Measurements from ENCODE around the gene EBF3. TPM values are rescaled to one million over a fixed set of nuclear protein-coding genes. Genes with fewer than 3 reads are reported as not detected.

The EBF3 gene, protein sequence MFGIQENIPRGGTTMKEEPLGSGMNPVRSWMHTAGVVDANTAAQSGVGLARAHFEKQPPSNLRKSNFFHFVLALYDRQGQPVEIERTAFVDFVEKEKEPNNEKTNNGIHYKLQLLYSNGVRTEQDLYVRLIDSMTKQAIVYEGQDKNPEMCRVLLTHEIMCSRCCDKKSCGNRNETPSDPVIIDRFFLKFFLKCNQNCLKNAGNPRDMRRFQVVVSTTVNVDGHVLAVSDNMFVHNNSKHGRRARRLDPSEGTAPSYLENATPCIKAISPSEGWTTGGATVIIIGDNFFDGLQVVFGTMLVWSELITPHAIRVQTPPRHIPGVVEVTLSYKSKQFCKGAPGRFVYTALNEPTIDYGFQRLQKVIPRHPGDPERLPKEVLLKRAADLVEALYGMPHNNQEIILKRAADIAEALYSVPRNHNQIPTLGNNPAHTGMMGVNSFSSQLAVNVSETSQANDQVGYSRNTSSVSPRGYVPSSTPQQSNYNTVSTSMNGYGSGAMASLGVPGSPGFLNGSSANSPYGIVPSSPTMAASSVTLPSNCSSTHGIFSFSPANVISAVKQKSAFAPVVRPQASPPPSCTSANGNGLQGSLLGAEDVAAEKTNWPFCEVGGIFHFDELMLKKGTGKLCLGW
- 10 to 100 TPM; 14.3 to 83.1 TPM for total RNA-seq
- polyA plus RNA-seq (ENCODE audit: insufficient read length in 2 of 2), result 100 to 1,000 TPM; 149 to 166 TPM
- long read RNA-seq, donor 1, full-length matches to known transcripts, result 4 of 26 reads
- long read RNA-seq, donor 1, partial matches to known transcripts, result 15 of 26 reads
- long read RNA-seq, donor 1, other reads (novel, unspliced or antisense), result 7 of 26 reads
- long read RNA-seq, donor 2, full-length matches to known transcripts, result 1 of 1 reads
- long read RNA-seq, donor 2, partial matches to known transcripts, result 0 of 1 reads
- long read RNA-seq, donor 2, other reads (novel, unspliced or antisense), result 0 of 1 reads
- long read RNA-seq, donor 3, result 0 reads
- long read RNA-seq, donor 4, result 0 reads

DNA sequence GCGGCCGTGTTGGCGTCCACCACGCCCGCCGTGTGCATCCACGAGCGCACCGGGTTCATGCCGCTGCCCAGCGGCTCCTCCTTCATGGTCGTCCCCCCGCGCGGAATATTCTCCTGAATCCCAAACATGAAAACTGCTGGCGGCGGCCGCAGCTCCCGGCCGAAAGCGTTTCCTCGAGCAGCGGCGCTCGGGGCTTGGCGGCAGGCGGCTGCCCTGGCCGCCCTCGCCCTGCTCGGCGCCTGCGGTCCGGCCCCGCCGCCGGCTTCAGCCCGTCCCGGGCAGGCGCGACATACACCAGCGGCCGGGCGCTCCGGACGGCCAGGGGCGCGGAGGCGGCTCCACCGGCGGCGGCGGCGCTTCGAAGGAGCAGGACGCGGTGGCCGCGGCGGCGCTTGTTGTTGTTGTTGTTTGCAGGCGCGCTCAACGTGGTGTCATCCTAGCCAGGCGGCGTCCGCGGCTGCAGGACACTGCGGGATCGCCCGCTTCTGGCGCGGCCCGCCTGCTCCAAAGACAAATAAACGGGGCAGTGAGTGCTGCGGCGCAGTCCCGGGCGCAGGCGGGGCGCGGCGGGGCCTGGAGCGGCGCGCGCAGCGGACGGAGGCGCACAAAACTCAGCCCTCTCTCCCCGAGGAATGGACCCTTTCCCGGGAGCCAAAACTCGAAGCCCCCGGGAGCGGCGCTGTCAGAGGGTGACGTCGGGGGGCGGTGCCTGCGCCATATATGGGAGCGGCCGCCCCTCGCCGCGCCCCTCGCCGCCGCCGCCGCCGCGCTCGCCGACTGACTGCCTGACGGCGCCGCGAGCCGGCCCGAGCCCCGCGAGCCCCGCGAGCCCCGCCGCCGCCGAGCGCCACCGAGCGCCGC lies at the start of gene EBF3:
Gene EBF3, minus strand, starts transcription at position 634 of the 861 bp plus-strand sequence. Its CDS starts 506 bp downstream, at position 128.
- DNase-seq (ENCODE audit: low read depth in 4 of 6, low spot score in 6 of 6), result peak in 4 of 6 donors; percentile 78 to 98 (median 86)
- Histone ChIP-seq H3K27ac (ENCODE audit: low read depth, low read length) (peak within 1 kb of the TSS; percentile 47), H3K9me3 (ENCODE audit: control insufficient read depth, insufficient read depth, low read length) (no peaks in the 10 kb centered on the region), H3K4me3 (ENCODE audit: low read depth, low read length) (peak within 1 kb of the TSS; percentile 45), H3K4me1 (ENCODE audit: control insufficient read depth, insufficient read depth, low read length) (peaks cover 48% of the 10 kb centered on the region), H3K27me3 (ENCODE audit: control insufficient read depth, insufficient read depth, low read length) (peaks cover 92% of the 10 kb centered on the region), H3K36me3 (ENCODE audit: control insufficient read depth, insufficient read depth, low read length) (peaks cover 10% of the 10 kb centered on the region)
- WGBS (ENCODE audit: insufficient coverage), result under 1% methylated on average over 131 of the region's 131 CpGs

DNA sequence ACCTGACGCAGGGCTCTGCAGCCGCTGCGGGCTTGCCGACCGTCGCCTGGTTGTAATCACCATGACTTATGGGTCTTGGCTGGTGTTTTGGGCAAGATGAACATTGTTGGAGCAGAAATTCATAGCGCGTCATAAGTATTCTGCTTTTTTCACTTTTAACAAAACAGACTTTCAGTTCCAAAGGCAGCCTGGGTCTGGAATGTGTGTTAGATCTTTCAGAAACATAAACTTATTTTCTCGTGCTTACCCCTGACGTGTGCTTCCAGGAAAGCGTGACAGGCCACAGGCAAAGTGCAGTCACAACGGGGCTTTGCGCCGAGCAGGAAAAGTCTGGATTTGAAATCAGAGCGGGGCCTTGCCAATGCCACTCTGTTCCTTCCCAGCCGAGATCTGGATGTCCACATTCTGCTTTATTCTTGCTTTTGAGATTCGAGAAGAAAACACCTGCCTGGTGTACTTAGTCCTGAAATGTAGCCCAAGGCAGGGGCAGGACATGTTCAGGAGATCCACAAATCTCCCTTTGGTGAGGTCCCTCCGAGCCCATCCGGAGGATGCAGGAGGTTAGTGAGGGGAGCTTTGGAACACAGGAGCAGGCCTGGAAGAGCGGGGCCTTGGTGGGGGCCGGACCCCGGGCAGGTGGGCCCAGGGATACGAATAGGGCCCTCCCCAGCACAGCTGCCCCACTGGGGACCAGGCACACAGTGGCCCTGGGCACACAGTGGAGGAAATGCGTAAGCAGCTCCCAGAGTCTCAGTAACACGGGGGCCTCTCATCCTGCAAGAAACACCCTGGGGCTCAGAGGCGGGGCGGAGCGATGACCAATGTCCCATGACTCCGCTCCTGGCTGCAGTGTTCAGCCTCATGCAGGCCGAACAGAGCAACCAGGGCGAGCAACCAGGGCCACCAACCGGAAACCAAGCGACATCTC lies 49.5 kb upstream of the EBF3 start:
- Histone ChIP-seq H3K27ac (ENCODE audit: low read depth, low read length) (no peak overlapping the region), H3K36me3 (ENCODE audit: control insufficient read depth, insufficient read depth, low read length) (no peaks in the 10 kb centered on the region), H3K9me3 (ENCODE audit: control insufficient read depth, insufficient read depth, low read length) (no peaks in the 10 kb centered on the region), H3K4me3 (ENCODE audit: low read depth, low read length) (no peak overlapping the region), H3K27me3 (ENCODE audit: control insufficient read depth, insufficient read depth, low read length) (no peaks in the 10 kb centered on the region), H3K4me1 (ENCODE audit: control insufficient read depth, insufficient read depth, low read length) (peaks cover 14% of the 10 kb centered on the region)
- peak in 1 of 6 donors; percentile 48 for DNase-seq (ENCODE audit: low read depth in 4 of 6, low spot score in 6 of 6)
- WGBS (ENCODE audit: insufficient coverage), result 83% methylated on average over 26 of the region's 33 CpGs

DNA sequence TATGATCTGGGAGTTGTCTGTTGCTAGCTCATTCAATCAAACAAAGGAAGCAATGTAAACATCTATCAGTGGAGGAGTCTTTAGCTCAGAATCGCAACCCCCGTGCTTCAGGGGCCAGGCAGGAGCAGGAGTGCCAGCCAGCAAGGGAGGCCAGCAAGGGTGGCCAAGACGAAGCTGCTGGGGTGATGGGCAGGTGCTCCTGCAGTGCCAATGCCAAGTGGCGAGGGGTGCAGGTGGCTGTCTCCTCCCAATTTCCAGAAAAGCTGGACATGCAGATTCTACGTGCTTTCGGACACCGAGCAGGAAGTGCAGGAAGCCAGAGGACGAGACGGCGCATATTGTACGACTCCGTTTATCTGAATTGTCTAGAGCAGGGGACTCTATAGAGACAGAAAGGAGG lies 48.1 kb upstream of the EBF3 start:
- Histone ChIP-seq H3K4me3 (ENCODE audit: low read depth, low read length) (no peak overlapping the region), H3K27me3 (ENCODE audit: control insufficient read depth, insufficient read depth, low read length) (no peaks in the 10 kb centered on the region), H3K9me3 (ENCODE audit: control insufficient read depth, insufficient read depth, low read length) (no peaks in the 10 kb centered on the region), H3K36me3 (ENCODE audit: control insufficient read depth, insufficient read depth, low read length) (no peaks in the 10 kb centered on the region), H3K4me1 (ENCODE audit: control insufficient read depth, insufficient read depth, low read length) (peaks cover 14% of the 10 kb centered on the region), H3K27ac (ENCODE audit: low read depth, low read length) (no peak overlapping the region)
- WGBS (ENCODE audit: insufficient coverage), result 64% methylated on average over 12 of the region's 12 CpGs
- no peak for DNase-seq (ENCODE audit: low read depth in 4 of 6, low spot score in 6 of 6)

DNA sequence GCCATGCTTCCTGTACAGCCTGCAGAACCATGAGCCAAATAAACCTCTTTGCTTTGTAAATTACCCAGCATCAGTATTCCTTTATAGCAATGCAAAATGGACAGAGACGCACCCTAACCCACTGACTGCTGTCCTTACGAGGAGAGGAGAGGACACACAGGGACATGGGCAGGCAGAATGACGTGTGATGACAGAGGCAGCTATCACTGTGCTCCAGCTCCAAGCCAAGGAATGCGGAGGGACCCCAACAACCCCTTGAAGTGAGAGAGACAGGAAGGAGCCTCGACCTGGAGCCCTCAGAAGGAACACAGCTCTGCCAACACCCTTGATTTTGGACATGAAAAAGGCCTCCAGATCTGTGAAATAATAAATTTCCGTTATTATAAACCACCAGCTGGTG lies 46.6 kb upstream of the EBF3 start:
- Histone ChIP-seq H3K4me1 (ENCODE audit: control insufficient read depth, insufficient read depth, low read length) (peaks cover 14% of the 10 kb centered on the region), H3K27me3 (ENCODE audit: control insufficient read depth, insufficient read depth, low read length) (no peaks in the 10 kb centered on the region), H3K4me3 (ENCODE audit: low read depth, low read length) (no peak overlapping the region), H3K27ac (ENCODE audit: low read depth, low read length) (no peak overlapping the region), H3K36me3 (ENCODE audit: control insufficient read depth, insufficient read depth, low read length) (no peaks in the 10 kb centered on the region), H3K9me3 (ENCODE audit: control insufficient read depth, insufficient read depth, low read length) (no peaks in the 10 kb centered on the region)
- WGBS (ENCODE audit: insufficient coverage), result 93% methylated on average over 6 of the region's 6 CpGs
- DNase-seq (ENCODE audit: low read depth in 4 of 6, low spot score in 6 of 6), result no peak

DNA sequence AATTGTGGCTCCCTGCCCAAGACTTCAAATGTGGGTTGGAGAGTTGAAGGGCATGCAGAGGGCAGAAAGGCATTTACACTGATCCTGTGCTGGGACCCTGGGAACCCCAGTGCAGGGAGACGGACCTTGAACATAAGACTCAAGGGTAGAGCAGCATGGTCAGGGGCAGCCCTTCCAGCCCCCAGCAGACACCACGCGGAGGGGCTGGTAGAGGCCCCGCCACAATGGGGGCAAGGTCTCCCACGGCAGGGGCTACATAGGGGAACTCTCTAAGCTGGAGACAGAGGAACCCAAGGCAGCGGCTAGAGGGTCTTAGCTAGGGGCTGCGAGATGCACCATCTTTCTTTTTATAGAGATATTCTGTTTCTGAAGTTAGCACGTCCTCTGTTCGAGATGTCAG lies 45.2 kb upstream of the EBF3 start:
- Histone ChIP-seq H3K36me3 (ENCODE audit: control insufficient read depth, insufficient read depth, low read length) (no peaks in the 10 kb centered on the region), H3K4me3 (ENCODE audit: low read depth, low read length) (no peak overlapping the region), H3K9me3 (ENCODE audit: control insufficient read depth, insufficient read depth, low read length) (peaks cover 1% of the 10 kb centered on the region), H3K27me3 (ENCODE audit: control insufficient read depth, insufficient read depth, low read length) (no peaks in the 10 kb centered on the region), H3K27ac (ENCODE audit: low read depth, low read length) (no peak overlapping the region), H3K4me1 (ENCODE audit: control insufficient read depth, insufficient read depth, low read length) (peaks cover 8% of the 10 kb centered on the region)
- no peak for DNase-seq (ENCODE audit: low read depth in 4 of 6, low spot score in 6 of 6)
- WGBS (ENCODE audit: insufficient coverage), result 93% methylated on average over 9 of the region's 9 CpGs

DNA sequence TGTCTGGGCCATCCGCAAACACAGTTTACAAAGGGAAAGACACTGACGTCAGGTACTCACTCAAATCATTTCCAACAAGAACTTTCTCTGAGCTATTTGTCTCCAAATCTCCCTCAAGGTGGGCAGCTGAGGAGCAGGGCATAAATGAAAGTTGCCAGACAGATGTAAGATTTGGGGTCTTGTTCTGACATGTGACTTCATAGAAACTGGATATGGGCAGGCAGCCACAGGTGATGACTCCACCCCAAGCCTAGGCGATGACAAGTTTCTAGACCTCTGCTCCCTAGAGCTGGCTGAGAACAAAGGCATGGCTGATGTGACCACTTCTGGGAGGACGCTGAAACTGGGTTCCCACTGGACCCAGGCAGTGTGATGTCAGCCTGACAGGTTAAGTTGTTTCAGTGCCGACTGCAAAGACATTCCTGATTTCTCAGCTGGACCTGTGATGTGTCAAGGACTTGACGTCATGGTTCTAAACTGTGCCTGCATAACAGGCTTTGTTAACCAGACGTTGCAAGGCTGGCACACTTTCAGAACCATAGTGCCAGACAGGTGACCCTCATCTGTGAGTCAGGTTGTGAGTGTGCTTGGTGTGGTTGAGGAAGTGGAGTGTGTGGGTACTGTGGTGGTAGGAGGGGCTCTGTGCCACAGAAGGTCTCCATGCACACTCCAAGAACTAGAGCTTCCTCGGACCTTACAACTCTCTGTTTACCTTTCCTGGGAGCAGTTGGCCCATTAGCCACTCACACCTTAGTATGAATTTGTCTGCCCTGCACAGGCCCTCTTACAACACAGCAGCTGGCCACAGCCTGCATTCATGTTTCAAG lies 39.9 kb upstream of the EBF3 start:
- DNase-seq (ENCODE audit: low read depth in 4 of 6, low spot score in 6 of 6), result no peak
- H3K4me3 ChIP-seq (ENCODE audit: low read depth, low read length), result no peak overlapping the region
- no peak overlapping the region for H3K27ac ChIP-seq (ENCODE audit: low read depth, low read length)
- H3K36me3 ChIP-seq (ENCODE audit: control insufficient read depth, insufficient read depth, low read length), result no peaks in the 10 kb centered on the region
- H3K4me1 ChIP-seq (ENCODE audit: control insufficient read depth, insufficient read depth, low read length), result no peaks in the 10 kb centered on the region
- peaks cover 1% of the 10 kb centered on the region for H3K9me3 ChIP-seq (ENCODE audit: control insufficient read depth, insufficient read depth, low read length)
- 83% methylated on average over 6 of the region's 8 CpGs for WGBS (ENCODE audit: insufficient coverage)
- H3K27me3 ChIP-seq (ENCODE audit: control insufficient read depth, insufficient read depth, low read length), result no peaks in the 10 kb centered on the region

DNA sequence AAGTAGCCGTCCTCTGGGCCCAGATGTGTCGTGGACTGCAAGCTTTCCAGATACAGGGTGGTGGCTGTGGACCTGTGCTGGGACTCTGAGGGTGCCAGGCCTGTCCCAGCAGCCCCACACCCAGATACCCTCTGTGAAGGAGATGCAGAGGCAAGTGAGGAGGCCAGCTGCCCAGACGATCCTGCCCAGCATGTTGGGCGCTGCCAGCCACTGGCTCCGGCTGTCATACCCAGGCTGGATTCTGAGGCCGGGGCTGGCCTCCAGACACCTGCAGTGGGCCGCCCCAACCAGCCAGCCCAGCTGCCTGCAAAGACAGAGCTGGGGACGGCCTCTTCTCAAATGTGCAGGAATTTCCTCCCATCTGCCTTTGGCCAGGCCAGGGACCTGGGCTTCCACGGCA lies 39.1 kb upstream of the EBF3 start:
- 78% methylated on average over 9 of the region's 9 CpGs for WGBS (ENCODE audit: insufficient coverage)
- no peaks in the 10 kb centered on the region for H3K36me3 ChIP-seq (ENCODE audit: control insufficient read depth, insufficient read depth, low read length)
- H3K27ac ChIP-seq (ENCODE audit: low read depth, low read length), result no peak overlapping the region
- no peaks in the 10 kb centered on the region for H3K4me1 ChIP-seq (ENCODE audit: control insufficient read depth, insufficient read depth, low read length)
- H3K4me3 ChIP-seq (ENCODE audit: low read depth, low read length), result no peak overlapping the region
- peaks cover 1% of the 10 kb centered on the region for H3K9me3 ChIP-seq (ENCODE audit: control insufficient read depth, insufficient read depth, low read length)
- no peaks in the 10 kb centered on the region for H3K27me3 ChIP-seq (ENCODE audit: control insufficient read depth, insufficient read depth, low read length)
- DNase-seq (ENCODE audit: low read depth in 4 of 6, low spot score in 6 of 6), result no peak

DNA sequence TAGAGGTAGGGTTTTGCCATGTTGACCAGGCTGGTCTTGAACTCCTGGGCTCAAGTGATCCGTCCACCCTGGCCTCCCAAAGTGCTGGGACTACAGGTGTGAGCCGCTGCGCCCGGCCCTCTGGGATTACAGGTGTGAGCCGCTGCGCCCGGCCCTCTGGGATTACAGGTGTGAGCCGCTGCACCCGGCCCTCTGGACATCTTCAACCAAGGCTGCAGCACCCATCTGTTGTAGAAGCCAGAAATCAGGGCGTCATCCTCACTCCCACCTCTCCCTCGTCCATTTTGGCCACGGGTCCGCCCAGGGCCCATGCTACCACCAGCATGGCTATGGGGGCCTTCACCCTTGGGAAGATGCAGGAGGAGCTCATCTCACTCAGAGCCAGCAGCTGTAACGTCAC lies 38.5 kb upstream of the EBF3 start:
- Histone ChIP-seq H3K9me3 (ENCODE audit: control insufficient read depth, insufficient read depth, low read length) (peaks cover 1% of the 10 kb centered on the region), H3K4me3 (ENCODE audit: low read depth, low read length) (no peak overlapping the region), H3K27me3 (ENCODE audit: control insufficient read depth, insufficient read depth, low read length) (no peaks in the 10 kb centered on the region), H3K36me3 (ENCODE audit: control insufficient read depth, insufficient read depth, low read length) (no peaks in the 10 kb centered on the region), H3K4me1 (ENCODE audit: control insufficient read depth, insufficient read depth, low read length) (no peaks in the 10 kb centered on the region), H3K27ac (ENCODE audit: low read depth, low read length) (no peak overlapping the region)
- WGBS (ENCODE audit: insufficient coverage), result 92% methylated on average over 14 of the region's 14 CpGs
- no peak for DNase-seq (ENCODE audit: low read depth in 4 of 6, low spot score in 6 of 6)
